Astrocyte of the spinal cord (primary cell): Measurements from ENCODE around the gene LRRC75A.
A peak's percentile ranks its signal among the peaks of the same experiment; 100 is the strongest.

Source experiments
- DNase-seq: peaks from one replicate; pipeline ENCODE4 v3.0.0; 2011; ENCODE audit warnings: low read depth, low spot score
- H3K4me3 ChIP-seq: 2 replicates; pipeline ENCODE4 v1.5.1; 2011; ENCODE audit warnings: low read depth, mild to moderate bottlenecking, low read length, moderate library complexity
- in situ Hi-C: cut with HindIII; loops from 2 replicates; pipeline ENCODE4 v1.10.0; 2017; ENCODE audit warnings: low sequenced_read_pairs
- TF ChIP-seq, protein P1 (sequence below): IDR thresholded peaks from 2 replicates; pipeline ENCODE4 v1.5.1; 2012; ENCODE audit warnings: low read depth, mild to moderate bottlenecking, low read length, inconsistent platforms

LRRC75A gene

DNA sequence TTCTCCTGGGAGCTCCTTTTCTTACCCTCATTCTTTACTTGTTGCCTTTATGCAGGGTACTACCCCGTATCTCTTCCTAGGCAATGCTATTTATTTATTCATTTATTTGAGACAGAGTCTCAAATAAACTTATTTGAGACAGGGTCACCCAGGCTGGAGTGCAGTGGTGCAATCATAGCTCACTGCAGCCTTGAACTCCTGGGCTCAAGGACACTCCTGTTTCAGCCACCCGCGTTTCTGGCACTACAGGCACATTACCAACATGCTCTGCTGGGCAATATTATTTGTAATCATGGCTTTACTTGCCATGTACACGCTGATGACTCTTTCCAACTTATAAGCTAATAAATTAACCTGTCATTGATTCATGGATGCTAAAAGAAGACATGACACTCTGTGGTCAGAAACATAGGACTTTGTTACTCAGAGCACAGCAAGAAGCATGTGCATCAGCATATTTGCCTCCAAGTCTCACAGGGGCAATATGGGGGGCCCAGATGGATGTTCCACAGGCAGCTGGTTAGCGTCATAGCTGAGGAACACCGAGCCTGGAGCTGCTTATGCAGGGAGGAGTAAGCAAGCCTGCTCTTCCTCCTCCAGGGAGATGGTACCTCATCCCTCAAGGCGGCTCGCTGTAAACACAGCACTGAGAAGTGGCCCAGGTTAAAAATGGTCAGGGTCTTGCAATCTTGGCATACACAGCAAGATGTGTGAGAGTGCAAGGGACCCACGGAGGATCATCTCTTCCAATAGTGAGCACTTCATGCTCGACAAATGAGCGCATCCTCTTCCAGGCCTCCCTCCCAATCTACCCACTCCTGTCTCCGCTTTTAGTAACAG lies 4.2 kb upstream of the LRRC75A start:
- DNase-seq, result no peak
- no peak overlapping the region for H3K4me3 ChIP-seq
- in situ Hi-C loops, result no loop called here
- TF ChIP-seq, protein P1, sequence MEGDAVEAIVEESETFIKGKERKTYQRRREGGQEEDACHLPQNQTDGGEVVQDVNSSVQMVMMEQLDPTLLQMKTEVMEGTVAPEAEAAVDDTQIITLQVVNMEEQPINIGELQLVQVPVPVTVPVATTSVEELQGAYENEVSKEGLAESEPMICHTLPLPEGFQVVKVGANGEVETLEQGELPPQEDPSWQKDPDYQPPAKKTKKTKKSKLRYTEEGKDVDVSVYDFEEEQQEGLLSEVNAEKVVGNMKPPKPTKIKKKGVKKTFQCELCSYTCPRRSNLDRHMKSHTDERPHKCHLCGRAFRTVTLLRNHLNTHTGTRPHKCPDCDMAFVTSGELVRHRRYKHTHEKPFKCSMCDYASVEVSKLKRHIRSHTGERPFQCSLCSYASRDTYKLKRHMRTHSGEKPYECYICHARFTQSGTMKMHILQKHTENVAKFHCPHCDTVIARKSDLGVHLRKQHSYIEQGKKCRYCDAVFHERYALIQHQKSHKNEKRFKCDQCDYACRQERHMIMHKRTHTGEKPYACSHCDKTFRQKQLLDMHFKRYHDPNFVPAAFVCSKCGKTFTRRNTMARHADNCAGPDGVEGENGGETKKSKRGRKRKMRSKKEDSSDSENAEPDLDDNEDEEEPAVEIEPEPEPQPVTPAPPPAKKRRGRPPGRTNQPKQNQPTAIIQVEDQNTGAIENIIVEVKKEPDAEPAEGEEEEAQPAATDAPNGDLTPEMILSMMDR, result no peak

DNA sequence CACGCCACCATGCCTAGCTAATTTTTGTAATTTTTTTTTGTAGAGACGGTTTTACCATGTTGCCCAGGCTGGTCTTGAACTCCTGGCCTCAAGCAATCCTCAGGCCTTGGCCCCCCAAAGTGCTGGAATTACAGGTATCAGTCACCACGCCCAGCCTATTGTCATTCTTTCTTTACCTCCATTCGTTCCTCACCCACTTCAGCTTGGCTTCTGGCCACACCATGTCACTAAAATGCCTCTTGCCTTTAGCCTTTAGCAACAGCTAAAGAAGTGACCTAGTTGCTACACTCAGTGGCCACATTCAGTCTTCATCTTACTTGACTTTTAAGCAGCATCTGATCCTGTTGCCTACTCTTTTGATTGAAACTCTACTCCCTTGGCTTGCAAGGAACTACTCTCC lies 3.6 kb upstream of the LRRC75A start:
- in situ Hi-C loops, result no loop called here
- no peak for DNase-seq
- no peak overlapping the region for H3K4me3 ChIP-seq
- TF ChIP-seq, protein P1, result no peak

DNA sequence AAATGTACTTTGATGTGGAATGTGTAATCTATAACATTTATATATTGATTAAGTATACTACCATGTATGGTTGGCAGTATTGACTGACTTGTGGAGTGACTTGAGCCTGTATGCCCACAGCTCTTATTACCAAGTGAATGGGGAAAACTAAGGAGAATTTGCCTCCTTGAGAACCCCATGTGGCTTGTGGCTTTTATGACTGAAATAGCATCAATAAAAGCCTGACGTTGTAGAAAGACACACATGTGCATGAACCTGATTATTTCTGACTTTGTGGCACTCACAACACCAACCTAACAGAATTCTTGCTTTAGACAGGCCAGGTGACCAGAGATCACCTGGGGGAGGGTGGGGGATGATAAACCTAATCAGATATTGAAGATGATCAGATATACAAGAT lies 2.1 kb upstream of the LRRC75A start:
- TF ChIP-seq, protein P1, result no peak
- no peak for DNase-seq
- no peak overlapping the region for H3K4me3 ChIP-seq
- in situ Hi-C loops, result no loop called here

DNA sequence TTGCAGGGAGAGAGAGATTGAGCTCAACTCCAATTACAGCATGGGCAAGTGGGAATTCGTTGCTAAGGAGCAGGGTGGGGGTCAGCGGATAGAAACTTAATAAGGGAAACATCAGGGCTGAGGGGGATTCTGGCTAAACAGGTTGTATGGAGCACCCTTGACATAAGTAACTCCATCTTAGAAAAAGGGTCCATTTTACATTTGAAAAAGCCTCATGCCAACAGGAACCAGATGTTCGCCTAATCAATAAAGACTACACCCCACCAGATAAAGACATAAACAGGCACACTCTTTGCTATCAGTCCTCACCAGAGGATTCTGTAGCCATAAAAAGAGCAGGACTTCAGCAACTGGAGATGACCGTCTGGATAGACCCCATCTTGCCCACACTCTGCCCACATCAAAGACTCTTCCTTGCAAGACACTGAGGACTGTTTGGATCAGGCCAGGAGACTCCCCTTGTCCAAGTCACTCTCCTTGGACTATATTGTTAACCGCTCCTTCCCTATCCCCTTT lies 1.6 kb upstream of the LRRC75A start:
- H3K4me3 ChIP-seq, result no peak overlapping the region
- DNase-seq, result no peak
- TF ChIP-seq, protein P1, result no peak
- in situ Hi-C loops, result no loop called here

DNA sequence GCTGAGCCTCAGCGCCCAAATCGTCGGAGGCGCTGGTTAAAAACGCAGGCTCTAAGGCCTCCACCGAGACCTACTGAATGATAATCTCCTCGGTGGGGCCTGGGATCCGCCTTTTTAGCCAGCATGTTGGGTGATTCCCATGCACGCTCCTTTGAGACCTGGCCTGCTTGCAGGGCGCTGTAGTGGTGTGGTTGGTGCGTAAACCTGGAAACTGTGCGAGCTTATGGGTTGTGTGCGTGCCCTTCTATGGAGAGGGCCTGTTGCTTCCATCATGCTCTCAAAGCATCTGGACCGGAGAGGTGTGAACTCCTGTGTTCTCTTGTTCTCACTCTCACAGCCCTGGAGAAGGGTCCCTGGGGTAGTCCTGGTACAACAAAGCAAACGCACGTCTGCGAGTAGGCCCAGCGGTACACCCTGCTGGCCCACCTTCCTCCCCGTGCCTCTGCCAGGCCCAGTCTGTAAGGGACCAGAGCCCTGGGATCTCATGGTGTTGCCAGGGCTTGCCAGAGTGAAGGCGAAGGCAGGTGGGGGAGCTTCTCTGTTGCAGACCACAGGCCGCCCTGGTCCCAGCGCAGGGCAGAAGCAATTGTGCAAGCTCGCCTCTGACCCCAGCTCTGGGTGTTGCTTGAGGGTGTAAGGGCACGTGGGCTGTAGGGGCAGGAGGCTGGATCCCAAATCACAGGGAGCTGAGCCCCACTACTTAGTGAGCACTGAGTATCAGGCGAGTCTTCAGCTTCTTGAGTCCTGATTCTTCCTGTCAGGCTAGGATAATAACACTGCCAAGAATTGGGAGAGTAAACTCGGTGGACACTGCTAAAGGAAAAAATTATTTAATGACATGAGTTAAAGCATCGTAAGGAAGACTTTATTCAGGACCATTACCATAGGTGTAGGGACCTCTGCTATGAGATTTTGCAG lies 879 bp upstream of the LRRC75A start:
- no peak for DNase-seq
- TF ChIP-seq, protein P1, result no peak
- no peak overlapping the region for H3K4me3 ChIP-seq
- in situ Hi-C loops, result no loop called here

DNA sequence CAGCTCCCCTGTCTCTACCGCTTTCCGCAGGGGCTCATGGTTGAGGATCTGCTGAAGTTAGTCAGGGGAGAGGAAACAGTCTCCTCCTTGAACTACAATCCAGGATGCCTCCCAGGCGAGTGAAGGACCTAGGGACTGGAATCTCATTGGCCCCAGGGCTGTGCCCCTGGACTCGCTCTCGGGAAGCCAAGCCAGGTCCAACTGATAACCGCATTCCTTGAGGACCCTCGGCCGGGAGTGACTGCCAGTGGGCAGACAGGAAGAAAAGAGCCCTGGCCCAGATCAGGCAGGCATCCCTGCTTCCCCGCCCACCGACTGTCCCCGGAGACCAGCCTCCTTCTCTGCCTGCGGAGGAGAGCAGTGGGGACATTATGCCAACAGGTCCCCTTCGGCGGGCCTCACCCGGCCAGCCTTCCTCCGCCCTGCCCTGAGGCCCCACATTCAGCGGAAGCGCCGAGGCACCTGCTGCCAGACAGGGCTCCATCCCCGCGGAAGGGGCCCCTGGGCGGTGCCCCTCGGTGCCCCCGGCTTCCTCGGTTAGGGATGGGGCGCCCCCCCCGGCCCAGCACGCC lies 776 bp downstream of the LRRC75A start:
- H3K4me3 ChIP-seq, result peak overlapping the region; percentile 29
- DNase-seq, result no peak
- in situ Hi-C loops, result no loop called here
- TF ChIP-seq, protein P1, result no peak
